DMS53 (cell line): ENCODE measurements around the gene ERC1.
A peak's percentile ranks its signal among the peaks of the same experiment; 100 is the strongest.
"Not testable (repeated sequence)": the region's sequence is repeated elsewhere in the genome, so short reads cannot be mapped to it uniquely, and the experiment has no call there.

Experiments
- DNase-seq: peaks from one replicate; lab custom pipeline; 2025; lab: John Stamatoyannopoulos, UW

ERC1 gene

DNA sequence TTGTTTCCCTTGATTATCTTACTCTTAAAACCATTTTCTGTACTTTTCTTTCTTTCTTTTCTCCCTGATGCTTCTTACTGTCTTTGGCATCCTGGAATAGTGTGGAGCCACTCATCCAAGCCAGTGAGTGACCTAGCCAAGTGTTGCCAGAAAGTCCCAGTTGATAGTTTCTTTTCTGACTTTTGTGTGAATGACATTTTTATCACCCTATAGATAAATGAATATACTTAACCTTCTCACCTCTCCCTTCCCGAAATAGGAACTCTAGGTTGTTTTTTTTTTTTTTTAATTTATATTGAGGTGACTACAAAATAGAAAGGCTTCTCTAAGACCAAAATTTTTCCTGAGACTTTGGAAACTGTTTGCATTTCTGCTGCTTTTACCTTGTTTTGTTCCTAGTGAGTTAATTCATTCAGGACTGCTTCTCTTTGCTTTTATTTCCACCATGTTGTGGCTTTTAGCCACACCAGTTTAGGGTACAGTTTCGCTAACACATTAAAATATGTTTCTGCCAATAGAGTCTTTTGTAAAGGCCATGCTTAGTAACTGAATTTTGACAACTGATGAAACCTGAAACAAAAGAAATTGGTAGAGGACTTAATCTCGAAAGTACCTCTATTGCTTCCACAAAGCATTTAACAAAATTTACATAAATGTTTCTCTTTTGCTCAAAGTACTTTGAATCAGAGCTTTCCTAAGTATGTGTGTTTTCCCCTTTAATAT lies 194.6 kb downstream of the ERC1 start:
- no peak for DNase-seq

DNA sequence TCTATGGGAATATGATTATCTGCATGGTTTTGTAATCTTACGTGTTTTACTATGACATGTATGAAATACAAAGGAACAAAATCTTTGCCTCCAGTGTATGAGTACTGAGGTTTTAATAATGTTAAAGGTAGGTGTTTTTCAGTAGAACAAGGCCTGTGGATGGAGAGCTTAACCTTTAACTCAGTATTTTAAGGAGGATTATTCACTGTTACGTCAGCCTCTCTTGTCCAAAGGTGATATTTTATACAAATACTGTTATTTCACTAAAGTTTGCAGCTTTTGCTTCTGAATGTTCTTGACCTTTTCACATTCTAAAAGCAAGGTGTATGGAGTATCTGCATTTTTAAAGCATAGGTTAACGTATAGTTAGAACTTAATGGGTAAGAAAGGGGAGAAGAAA lies 195.3 kb downstream of the ERC1 start:
- DNase-seq, result no peak

DNA sequence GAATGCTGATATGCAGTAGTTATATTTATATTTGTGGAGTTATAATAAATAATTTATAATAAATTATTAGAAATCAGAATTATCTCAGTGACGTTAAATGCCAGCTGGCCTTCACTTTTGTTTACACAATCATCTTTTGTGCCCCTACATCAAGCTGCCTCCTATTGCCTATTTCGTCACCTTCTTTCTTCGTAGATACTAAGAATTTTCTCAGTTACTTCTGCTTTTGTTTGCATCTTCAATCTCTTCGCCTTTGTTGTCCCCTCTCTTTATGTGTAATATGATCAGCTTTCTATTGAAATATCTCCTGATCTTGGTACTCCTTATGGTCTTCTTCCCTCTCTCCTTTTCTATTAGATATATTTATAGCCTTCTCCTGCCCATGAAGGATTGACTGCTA lies 197.0 kb downstream of the ERC1 start:
- no peak for DNase-seq

- no peak for DNase-seq
These were observed 198.1 kb downstream of the ERC1 start for GRCh38 chr12:1189163-1189562.

DNA sequence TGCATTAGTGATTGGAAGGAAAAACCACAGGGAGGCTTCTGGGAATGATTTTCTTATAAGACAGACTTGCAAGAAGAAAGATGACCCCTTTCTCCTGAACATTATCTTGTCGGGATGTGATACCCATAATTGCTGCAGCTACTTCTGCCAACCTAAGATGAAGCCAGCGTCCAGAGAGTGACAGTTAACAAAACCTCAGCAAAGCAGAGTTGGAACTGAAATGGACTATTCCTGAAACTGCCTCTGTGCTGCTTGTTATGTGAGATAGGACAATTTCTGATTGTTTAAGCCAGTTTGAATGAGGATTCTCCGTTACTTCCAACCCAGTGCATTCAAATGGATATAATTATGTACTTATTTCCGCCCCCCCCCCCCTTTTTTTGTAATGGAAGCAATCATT lies 204.5 kb downstream of the ERC1 start:
- no peak for DNase-seq

DNA sequence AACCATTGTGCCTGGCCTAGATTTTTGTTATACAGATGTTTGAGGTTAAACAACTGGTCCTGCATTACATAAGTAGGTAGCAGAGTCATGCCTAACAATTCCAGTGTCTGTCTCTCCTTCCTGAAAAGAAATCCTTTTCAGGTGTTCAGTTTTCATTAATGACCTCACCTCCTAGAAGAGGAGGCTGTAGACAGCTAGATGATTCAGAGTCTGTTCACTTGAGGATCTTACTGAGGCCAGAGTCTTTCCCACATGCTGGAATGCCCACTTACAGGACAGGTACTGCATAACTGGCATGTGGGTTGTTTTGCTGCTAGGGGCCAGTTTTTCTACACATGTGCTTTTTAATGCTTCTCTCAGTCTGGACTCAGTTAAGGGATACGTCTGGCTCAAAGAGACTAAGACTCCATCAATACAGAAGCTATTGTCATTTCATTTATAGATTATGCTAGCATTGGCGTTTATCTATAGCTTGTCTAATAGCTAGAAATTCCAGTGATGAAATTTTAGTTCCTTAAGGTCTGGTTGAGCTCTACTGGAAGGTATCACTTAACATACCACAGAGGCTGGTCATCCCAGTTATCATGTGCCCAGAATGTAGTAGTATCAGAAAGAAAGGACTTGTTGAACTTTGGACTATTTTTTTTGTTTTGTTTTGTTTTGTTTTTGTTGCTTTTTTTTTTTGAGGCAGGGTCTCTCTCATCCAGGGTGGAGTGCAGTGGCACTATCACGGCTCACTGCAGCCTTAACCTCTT lies 206.4 kb downstream of the ERC1 start:
- peak; percentile 47 for DNase-seq

DNA sequence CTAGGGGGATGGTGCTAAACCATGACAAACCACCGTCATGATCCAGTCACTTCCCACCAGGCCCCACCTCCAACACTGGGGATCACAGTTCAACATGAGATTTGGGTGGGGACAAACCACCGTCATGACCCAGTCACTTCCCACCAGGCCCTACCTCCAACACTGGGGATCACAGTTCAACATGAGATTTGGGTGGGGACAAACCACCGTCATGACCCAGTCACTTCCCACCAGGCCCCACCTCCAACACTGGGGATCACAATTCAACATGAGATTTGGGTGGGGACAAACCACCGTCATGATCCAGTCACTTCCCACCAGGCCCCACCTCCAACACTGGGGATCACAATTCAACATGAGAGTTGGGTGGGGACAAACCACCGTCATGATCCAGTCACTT lies 207.8 kb downstream of the ERC1 start:
- DNase-seq, result not testable (repeated sequence)

- no peak for DNase-seq
These were observed 208.7 kb downstream of the ERC1 start for GRCh38 chr12:1199700-1200099.

- no peak for DNase-seq
These were observed 210.0 kb downstream of the ERC1 start for GRCh38 chr12:1201030-1201429.

GRCh38 chr12:1201886-1202285 lies 210.9 kb downstream of the ERC1 start:
- no peak for DNase-seq

DNA sequence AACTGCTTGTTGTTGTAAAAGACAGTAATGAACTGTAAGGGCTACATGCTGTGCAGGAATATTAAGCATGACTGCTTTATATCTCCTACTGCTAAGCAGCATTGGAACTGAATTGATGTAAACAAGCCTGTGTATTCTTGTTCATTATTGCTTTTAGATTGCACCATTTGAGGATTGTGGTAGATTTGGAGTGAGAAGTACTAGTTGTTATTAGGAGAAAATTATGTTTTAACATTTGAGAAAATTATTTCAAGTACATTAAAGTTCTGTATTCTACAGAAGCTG lies 212.7 kb downstream of the ERC1 start:
- no peak for DNase-seq

GRCh38 chr12:1204581-1205121 lies 213.6 kb downstream of the ERC1 start:
- DNase-seq, result no peak

DNA sequence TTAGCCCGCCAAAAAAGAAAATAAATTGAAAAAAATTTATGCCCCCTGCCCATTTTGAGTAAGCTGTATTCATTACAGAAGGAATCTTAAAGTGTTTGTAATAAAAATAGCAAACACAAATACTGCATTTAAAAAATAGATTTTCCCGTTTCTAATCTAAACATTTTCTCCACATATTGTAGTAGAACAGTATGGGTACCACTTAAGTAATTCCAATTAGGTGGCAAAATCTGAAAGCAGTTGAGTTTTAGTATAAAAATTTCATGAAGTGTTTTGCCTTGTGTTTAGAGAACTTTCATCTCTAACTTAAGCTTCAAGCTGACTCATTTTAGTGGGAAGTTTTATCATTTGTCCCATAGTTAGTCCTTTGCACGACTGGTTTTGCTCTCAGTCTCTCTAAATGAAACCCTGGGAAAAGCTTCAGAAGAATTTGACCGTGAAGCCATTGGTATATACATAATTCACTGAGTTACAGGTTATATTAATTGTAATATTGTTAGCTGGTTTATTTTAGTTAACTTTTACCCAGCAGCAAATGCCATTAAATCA lies 214.6 kb downstream of the ERC1 start:
- DNase-seq, result no peak

- DNase-seq, result peak; percentile 28
These were observed 215.2 kb downstream of the ERC1 start for GRCh38 chr12:1206118-1206734.

- no peak for DNase-seq
These were observed 216.3 kb downstream of the ERC1 start for GRCh38 chr12:1207276-1207675.

GRCh38 chr12:1208719-1209118 lies 217.7 kb downstream of the ERC1 start:
- DNase-seq, result not testable (repeated sequence)

DNA sequence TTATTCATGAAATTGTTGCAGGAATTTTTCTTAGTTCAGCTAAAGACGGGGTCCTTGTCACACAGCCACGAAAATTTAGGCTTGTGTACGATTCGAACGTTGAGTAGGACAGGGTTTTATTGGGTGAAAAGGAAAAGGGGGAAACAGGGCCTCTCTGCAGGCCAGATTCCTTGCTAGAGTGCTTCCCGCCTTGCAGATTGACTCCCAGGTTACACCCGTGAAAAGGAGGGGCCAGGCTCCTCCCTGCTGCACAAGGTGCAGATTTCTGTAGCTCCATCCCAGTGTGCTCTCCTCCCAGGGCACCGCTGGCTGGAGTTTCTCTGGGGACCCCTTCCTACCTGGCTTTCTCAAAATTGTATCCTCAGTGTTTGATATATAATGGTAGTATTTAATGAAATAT lies 221.5 kb downstream of the ERC1 start:
- no peak for DNase-seq

GRCh38 chr12:1213205-1213604 lies 222.2 kb downstream of the ERC1 start:
- no peak for DNase-seq

DNA sequence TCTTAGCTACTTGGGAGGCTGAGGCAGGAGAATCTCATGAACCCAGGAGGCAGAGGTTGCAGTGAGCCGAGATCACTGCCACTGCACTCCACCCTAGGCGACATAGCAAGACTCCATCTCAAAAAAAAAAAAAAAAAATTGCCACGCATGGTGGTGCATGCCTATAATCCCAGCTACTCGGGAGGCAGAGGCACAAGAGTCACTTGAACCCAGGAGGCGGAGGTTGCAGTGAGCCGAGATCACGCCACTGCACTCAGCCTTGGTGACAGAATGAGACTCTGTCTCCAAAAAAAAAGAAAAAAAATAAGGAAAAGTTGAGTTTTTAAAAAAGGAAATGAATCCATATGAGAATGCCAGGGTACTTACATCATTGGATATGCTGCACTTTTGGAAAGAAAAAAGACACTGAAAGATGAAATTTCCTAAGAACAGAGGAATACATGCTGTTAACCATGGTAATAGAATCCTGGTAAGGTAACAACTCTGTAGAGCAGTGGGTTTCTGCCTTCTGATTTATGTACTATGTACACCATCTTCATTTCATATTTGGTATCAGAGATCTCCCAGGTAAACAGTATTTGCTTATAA lies 222.7 kb downstream of the ERC1 start:
- no peak for DNase-seq

DNA sequence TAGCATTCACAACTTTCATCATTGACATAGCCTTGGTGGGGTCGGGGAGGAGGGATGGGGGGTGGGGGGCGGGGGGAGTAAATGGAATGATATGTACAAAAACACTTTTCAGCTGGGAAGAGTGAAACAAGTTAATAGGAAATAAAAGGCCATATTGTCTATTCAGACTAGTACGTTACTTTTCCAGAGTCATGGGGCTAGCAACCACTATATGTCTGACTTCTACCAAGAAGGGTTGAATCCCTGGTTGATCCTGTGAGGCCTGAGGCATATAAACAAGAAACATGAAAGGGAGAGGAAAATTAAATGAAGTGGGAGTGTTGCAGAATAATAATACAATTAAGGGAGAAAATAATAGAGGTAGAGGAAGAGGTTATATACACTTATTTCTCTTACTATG lies 225.5 kb downstream of the ERC1 start:
- no peak for DNase-seq

DNA sequence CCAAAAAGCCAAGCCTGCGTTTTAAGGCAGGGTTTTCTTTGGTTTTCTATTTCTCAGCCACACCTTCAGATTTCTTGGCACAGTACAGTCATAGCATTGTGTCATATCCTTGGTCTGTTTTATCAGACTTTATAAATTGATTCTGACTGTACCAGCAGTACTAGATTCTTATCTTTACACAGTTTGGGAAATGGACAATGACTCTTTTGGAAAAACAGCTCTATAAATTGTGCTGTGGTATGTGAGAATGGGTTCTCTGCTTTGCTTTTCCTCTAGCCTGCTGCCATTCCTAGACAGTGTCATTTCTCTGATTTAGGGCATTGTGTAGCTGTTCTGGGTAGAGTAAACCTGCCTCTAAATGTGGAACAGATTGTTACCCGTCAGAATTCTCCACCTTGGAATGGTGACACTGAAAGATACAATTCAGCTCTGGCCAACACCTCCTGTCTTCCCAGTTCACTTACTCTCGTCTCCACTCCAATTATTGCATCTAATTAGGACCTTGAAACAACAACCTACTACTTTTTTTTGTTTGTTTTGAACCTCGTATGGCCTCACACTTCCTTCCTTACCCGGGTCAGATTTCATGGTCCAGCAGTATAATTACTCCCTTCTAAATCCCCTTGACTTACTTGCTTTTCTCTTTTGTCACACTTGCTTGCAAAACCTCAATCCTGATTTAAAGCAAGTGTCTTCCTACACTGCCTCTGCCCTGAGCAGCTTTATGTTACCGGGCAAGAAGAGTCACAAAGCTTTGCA lies 226.3 kb downstream of the ERC1 start:
- peak; percentile 27 for DNase-seq

DNA sequence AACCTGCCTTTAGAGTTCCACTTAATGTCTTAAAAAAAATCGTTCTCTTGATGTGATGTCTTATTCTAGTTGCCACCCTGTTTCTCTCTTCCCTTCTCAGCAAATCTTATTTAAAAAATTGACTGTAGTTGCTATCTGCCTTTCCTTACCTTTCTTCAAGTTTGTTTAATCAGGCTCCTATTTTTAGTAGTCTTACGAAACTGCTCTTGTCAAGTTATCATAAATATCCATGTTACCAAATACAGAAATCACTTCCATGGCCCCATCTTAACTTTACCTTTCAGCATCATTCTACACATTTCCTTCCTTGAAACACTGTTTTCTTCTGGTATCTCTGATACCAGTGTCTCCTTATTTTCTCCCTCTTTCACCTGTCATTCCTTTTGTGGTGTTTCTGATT lies 227.3 kb downstream of the ERC1 start:
- no peak for DNase-seq
